Nucleus accumbens (tissue), 56 donors: Measurements from ENCODE around the gene EAPP.
"Not testable (repeated sequence)": the region's sequence is repeated elsewhere in the genome, so short reads cannot be mapped to it uniquely, and the experiment has no call there.

Source experiments
- DNase-seq, 56 donors: peaks; one replicate each; lab custom pipeline; 2025; lab: John Stamatoyannopoulos, UW

Gene EAPP

GRCh38 chr14:34538871-34539406 lies 562 bp downstream of the EAPP start:
- DNase-seq: no peak

GRCh38 chr14:34538096-34538495 lies 1.4 kb downstream of the EAPP start:
- DNase-seq: not testable (repeated sequence)

- DNase-seq: no peak
Measured at GRCh38 chr14:34537677-34538009, 1.9 kb downstream of the EAPP start.

- DNase-seq: no peak
Measured at GRCh38 chr14:34536951-34537676, 2.4 kb downstream of the EAPP start.

- DNase-seq: no peak
Measured at GRCh38 chr14:34527591-34527990, 11.9 kb downstream of the EAPP start.

- DNase-seq: not testable (repeated sequence)
Measured at GRCh38 chr14:34524216-34524615, 15.3 kb downstream of the EAPP start.

GRCh38 chr14:34522496-34522895 lies 17.0 kb downstream of the EAPP start:
- DNase-seq: no peak

GRCh38 chr14:34521071-34521470 lies 18.4 kb downstream of the EAPP start:
- not testable (repeated sequence) for DNase-seq

GRCh38 chr14:34520304-34520970 lies 19.1 kb downstream of the EAPP start:
- DNase-seq: not testable (repeated sequence)

- DNase-seq: no peak
Measured at GRCh38 chr14:34507884-34508283, 31.6 kb downstream of the EAPP start.

- DNase-seq: no peak
Measured at GRCh38 chr14:34507459-34507858, 32.0 kb downstream of the EAPP start.

GRCh38 chr14:34505124-34505491 lies 34.4 kb downstream of the EAPP start:
- not testable (repeated sequence) for DNase-seq

GRCh38 chr14:34504027-34504426 lies 35.5 kb downstream of the EAPP start:
- not testable (repeated sequence) for DNase-seq

GRCh38 chr14:34502545-34503225 lies 36.8 kb downstream of the EAPP start:
- DNase-seq: no peak

- no peak for DNase-seq
Measured at GRCh38 chr14:34502001-34502400, 37.5 kb downstream of the EAPP start.

- DNase-seq: no peak
Measured at GRCh38 chr14:34501004-34501580, 38.4 kb downstream of the EAPP start.

- peak in 2 of 56 donors; percentile 0 to 2 for DNase-seq
Measured at GRCh38 chr14:34498684-34499412, 40.7 kb downstream of the EAPP start.

- peak in 53 of 56 donors; percentile 3 to 91 (median 44) for DNase-seq
Measured at GRCh38 chr14:34496679-34497513, 42.6 kb downstream of the EAPP start.

- peak in 3 of 56 donors; percentile 2 to 5 (median 2) for DNase-seq
Measured at GRCh38 chr14:34496007-34496678, 43.4 kb downstream of the EAPP start.
